TTC549 (cell line): Measurements from ENCODE around the gene PCDH10.

Source experiments
- FAIRE-seq: peaks from 2 replicates; lab custom pipeline; 2012; peaks lifted over from hg19 to GRCh38; lab: Jason Lieb, UNC

PCDH10 gene, protein sequence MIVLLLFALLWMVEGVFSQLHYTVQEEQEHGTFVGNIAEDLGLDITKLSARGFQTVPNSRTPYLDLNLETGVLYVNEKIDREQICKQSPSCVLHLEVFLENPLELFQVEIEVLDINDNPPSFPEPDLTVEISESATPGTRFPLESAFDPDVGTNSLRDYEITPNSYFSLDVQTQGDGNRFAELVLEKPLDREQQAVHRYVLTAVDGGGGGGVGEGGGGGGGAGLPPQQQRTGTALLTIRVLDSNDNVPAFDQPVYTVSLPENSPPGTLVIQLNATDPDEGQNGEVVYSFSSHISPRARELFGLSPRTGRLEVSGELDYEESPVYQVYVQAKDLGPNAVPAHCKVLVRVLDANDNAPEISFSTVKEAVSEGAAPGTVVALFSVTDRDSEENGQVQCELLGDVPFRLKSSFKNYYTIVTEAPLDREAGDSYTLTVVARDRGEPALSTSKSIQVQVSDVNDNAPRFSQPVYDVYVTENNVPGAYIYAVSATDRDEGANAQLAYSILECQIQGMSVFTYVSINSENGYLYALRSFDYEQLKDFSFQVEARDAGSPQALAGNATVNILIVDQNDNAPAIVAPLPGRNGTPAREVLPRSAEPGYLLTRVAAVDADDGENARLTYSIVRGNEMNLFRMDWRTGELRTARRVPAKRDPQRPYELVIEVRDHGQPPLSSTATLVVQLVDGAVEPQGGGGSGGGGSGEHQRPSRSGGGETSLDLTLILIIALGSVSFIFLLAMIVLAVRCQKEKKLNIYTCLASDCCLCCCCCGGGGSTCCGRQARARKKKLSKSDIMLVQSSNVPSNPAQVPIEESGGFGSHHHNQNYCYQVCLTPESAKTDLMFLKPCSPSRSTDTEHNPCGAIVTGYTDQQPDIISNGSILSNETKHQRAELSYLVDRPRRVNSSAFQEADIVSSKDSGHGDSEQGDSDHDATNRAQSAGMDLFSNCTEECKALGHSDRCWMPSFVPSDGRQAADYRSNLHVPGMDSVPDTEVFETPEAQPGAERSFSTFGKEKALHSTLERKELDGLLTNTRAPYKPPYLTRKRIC

DNA sequence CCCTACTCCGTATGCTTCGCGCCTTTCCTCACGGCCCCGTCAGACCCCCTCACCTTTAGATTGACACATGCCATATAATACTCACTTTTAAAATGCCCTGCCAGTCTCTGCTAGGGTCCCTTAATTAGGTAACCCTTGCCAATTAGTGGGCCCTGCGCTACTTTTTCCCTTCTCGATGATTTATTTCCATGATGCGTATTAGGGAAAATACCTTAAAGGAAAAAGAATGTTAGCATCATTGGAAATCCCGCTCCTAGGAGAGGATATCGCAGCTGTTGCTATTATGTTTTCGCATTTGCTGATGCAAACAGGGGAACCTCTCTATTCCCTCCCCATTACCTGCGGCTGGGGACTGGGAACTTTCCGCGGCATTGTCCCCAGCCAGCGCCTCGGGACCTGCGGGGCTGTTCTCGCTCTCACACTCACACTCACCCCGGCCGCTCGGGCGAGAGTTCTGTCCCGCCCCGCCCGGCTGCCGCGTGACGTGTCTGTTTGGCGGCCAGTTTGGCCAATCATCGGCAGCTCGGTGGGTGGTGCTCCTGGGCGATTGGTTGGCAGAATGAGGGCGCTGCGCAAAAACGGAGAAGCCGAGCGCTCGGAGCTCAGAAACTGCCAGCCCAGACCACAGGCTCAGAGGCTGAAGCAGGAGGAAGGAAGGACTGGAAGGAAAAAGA lies at the start of gene PCDH10:
PCDH10 (plus strand) TSS at position 605 of the 674 bp plus-strand sequence. CDS start 847 bp downstream, outside the sequence.
- FAIRE-seq: no peak

- FAIRE-seq: no peak
Observed at GRCh38 chr4:133102043-133102442, 47.1 kb upstream of the PCDH10 start.

DNA sequence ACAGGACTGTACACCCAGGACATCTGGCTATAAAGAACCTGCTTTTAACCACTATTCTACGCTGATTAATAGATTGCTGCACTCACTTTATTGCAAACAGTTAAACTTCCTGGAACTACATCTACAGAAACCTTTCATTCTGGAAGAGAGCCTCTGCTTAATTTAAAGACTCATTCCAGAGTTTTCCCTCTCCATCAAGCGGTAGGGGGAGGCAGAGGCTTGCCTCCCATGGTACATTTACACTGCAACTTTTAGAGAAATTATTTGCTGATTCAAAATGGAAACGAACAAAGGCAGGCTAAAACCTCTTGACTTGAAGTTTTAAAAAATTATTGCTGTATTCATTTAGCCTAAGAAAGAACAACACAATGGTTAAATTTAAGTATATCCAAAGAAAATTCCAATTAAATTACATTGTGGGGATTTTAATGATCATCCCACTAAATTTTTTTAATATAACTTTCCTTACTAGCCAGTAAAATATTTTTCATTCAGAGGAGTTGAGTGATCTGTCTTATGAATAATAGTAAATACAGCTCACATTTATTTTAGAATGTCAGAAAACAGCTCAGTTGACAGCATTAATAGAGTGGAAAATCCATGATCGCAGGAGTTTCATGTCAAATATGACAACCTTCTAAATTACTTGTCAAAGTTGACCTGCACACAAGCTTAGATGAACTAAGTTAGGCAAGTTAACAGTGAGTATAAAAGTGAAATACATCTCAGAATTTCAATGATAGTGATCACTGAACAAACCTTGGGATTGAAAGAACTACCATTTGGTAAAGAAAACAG lies 46.3 kb upstream of the PCDH10 start:
- no peak for FAIRE-seq

GRCh38 chr4:133112641-133113040 lies 36.5 kb upstream of the PCDH10 start:
- FAIRE-seq: no peak

GRCh38 chr4:133124746-133125145 lies 24.3 kb upstream of the PCDH10 start:
- no peak for FAIRE-seq

- no peak for FAIRE-seq
Observed at GRCh38 chr4:133127500-133127899, 21.6 kb upstream of the PCDH10 start.

GRCh38 chr4:133129237-133129636 lies 19.9 kb upstream of the PCDH10 start:
- FAIRE-seq: no peak

DNA sequence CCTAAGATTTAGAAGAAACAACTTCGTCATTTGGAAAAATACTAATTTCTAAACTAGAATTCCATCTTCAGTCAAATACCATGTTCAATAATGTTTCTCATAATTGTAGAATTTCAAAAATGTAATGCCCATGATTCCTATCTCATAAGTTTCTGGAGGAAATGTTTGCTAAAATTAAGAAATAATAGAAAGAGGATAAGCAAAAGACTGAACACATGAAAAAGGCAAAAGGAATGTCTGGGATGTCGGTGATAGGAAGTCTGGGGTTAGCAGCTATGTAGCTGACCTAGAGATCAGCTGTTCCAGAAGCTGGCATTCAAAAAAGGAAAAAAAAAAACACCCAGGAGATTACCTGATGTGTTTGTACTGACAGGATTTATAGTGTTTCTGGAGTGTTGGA lies 18.9 kb upstream of the PCDH10 start:
- FAIRE-seq: no peak

DNA sequence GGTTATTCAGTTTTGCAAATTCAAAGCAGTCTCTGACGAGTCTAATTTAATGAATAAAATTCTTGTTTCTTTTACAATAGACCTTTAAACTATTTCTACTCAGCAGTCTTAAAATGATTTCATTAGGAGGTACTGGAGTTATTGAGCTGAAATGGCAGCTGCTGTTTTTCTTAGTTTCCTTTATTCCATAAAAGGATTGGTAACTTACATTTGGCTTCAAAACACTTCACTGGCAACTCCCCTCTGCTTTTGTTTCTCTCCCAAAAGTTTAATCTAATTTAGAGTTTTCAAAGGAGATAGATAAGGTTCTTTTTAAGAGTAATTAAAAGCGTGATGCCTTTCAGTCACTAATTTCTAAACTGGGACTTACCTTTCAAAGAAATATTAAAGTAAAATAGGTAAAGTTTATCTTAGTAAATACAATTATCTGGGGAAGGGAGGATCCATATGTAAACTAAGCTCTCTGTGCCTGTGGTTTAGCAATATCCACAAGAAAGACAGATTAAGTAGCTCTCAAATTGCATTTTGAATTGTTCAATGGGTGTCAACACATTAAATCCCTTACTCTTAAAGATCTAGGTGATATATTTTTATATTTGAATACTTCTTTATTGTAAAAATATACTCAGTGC lies 17.1 kb upstream of the PCDH10 start:
- no peak for FAIRE-seq

- no peak for FAIRE-seq
Observed at GRCh38 chr4:133136833-133137232, 12.3 kb upstream of the PCDH10 start.

DNA sequence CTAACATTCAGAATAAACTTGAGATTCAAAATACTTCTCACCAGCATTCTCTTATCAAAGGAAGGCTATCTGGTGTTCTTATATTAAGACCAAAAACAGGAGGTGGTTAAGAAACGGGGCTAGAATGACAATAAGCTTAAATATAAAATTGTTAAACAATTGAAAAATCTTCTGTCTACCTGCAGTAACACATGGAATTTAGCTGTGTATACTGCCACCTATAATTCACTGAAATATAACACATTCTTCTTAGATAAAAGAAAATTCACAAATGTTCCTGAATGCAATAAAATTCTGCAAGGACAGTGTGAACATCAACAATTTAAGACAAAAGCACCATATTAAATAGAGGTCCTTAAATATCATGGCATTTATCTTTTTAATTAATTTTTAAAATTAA lies 11.5 kb upstream of the PCDH10 start:
- no peak for FAIRE-seq

DNA sequence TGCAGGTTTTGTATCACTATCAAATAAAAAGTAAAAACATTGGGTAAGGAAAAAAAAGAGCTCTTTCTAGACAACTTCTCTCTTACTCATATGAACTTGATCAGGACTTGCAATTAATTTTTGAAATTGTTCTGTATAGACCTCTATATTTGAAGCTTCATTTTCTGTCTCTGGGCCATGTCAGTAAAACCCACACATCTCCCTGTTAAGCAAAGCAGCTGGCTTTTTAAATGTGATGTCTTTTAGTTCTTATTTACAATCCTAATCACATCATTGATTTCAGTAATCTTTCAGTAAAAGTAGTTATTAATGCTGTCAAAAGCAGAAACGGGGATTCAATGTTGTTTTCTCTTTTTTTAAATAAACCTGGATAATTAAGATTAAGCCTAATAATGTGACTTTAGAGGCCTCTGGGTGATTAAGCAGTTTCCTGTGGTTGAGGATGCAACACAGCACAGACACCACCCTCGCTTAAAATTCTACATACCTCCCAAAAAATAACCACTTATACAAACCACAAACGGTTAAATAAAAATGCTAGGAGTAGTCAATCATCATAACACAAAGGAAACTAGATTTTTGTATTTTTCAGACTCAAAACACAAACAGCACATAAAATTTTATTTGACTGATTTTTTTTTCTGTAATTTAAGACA lies 5.2 kb upstream of the PCDH10 start:
- FAIRE-seq: no peak

DNA sequence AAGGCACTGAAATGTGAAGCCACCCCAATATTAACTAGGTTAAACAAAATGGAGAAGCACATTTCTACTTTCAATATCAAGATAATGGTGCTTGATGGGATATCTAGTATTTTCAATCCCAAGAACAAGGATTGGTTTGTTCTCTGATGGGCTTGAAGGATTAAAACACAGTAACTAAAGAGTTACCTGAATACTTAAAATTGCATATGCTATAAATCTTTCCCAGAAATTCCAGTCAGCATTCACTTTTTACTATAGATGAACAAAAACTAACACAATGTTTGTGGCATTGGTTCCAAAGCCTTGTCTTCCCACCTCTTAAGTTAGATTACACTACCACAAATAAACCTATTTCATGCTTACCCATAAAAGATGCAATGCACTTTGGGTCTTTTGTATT lies 3.9 kb upstream of the PCDH10 start:
- FAIRE-seq: no peak

GRCh38 chr4:133145758-133146573 lies 3.1 kb upstream of the PCDH10 start:
- FAIRE-seq: no peak

DNA sequence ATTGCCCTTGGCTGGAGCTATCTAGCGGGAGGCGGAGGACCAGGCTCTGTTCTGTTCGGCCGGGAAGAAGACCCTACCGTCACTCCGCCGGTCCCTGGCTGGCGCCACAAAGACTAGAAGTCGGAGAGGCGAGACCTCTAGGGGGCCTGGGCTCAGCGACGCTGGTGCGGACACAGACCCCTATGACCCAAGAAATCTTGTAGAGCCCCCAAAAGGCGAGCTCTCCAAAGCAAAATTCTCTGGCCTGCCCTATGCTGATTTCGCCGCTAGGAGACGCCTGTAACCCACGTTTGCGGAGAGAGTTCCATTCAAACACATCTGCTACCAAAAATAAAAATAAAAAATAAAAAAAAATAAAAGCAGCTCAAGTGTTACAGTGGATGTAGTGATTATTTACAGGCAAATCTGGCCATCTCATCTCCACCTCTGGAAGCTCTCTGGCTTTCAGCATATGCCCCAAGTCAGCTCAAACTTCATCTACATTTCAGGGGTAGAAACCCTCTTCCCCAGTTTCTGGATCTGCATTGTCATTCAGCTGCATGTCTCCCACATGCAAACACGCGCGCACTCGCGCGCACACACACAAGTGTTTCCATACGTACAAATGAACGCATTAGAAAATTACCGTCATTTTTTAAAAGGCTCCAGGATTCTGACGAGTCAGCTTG lies 2.4 kb upstream of the PCDH10 start:
- FAIRE-seq: no peak

DNA sequence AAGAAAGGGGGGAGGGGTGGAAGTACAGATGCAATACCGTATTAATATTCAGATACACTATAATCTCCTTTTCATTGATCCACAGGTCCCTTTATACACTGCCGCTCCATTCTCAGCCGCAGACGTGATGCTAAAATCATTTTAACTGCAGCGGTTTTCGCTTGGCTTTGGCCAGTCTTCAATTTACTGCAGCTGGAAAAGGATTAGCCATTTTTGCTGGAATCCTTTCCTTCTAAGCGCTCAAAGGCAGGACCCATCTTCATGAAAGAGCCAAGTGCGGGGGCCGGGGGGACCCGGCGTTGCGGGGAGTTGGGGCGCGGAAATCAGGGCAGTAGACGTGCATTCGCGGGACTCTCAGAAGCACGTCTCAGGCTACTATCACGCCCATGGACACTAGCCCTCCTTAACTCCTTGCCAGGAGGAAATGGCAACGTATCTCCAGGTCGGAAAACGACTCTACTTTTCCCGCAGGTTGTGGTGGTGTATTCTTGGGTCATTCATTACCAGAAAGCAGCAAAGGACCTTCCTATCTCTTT lies 1.7 kb upstream of the PCDH10 start:
- no peak for FAIRE-seq

DNA sequence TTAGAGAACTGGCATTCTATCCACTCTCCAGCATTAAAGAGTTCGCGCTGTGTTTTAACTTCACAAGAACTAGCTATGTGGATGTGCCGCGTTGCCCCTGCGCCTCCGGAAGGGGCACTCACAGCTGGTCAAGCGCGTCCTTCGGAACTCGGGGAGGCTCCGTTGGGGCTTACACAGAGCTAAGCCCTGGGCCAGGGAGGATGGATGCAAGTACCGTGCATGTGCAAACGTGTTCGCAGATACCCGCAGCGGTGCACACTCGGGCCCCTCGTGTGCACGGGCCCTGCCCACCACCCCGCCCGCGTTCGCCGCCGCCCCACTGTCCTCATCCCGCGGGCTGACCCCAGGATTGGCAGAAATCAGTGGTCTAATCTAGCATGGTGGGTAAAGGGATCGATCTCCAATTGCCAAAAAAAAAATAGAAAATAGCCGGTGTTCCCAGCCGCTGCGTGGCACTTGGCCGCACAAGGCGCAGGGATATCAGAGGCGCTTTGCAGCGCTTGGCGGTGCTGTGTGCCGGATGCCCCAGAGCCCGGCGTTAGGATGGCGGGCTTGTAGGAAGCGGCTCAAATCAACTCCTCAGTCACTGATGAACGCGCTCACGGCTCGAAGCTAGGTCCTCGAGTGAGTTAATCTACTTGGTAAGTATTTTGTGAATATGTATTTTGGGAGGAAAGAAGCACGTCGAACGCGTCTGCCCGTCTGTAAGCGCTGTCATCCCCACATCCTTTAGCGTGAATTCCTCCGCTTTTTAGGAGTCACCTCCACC lies 989 bp upstream of the PCDH10 start:
- no peak for FAIRE-seq

DNA sequence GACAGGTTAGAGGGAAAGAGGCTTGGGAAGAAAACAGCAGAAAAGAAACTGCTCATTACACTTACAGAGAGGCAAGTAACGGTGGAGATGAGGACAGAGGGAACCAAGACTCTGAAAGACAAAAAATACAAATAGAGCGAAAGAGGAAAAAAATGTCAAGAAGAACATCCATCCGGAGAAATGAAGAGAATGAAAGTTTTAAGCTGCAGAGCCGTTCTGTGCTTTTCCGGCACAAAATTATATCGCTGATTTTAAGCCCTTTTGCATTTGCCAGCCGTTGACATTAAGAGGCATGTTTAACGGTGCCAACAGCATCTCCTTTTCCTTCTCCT lies 236 bp downstream of the PCDH10 start:
- FAIRE-seq: no peak
